ENCODE measurements around the gene TAF1B.
A peak's percentile ranks its signal among the peaks of the same experiment; 100 is the strongest.

TAF1B gene

GRCh38 chr2:9843229-9844035 lies at the start of gene TAF1B:
TSS of gene TAF1B (plus strand) at chr2:9843474. CDS start at chr2:9843542, 68 bp downstream.
- DNase-seq = peak; percentile 85

GRCh38 chr2:9793918-9794717 lies 49.2 kb upstream of the TAF1B start:
- DNase-seq = no peak

GRCh38 chr2:9795071-9795470 lies 48.2 kb upstream of the TAF1B start:
- no peak for DNase-seq

- no peak for DNase-seq
Observed at GRCh38 chr2:9796056-9797010, 46.9 kb upstream of the TAF1B start.

GRCh38 chr2:9797086-9797485 lies 46.2 kb upstream of the TAF1B start:
- no peak for DNase-seq

GRCh38 chr2:9797681-9798556 lies 45.4 kb upstream of the TAF1B start:
- DNase-seq = no peak

GRCh38 chr2:9799011-9799596 lies 44.2 kb upstream of the TAF1B start:
- no peak for DNase-seq

- peak; percentile 88 for DNase-seq
Observed at GRCh38 chr2:9799729-9800632, 43.3 kb upstream of the TAF1B start.

- no peak for DNase-seq
Observed at GRCh38 chr2:9800639-9800974, 42.7 kb upstream of the TAF1B start.

- peak; percentile 80 for DNase-seq
Observed at GRCh38 chr2:9800975-9801726, 42.1 kb upstream of the TAF1B start.

- no peak for DNase-seq
Observed at GRCh38 chr2:9802576-9802993, 40.7 kb upstream of the TAF1B start.

- DNase-seq = no peak
Observed at GRCh38 chr2:9803023-9803805, 40.1 kb upstream of the TAF1B start.

GRCh38 chr2:9805435-9806297 lies 37.6 kb upstream of the TAF1B start:
- no peak for DNase-seq

GRCh38 chr2:9806298-9806610 lies 37.0 kb upstream of the TAF1B start:
- DNase-seq = no peak

- DNase-seq = no peak
Observed at GRCh38 chr2:9806656-9807055, 36.6 kb upstream of the TAF1B start.

GRCh38 chr2:9807056-9807455 lies 36.2 kb upstream of the TAF1B start:
- no peak for DNase-seq

- no peak for DNase-seq
Observed at GRCh38 chr2:9807555-9808305, 35.5 kb upstream of the TAF1B start.
